ENCODE measurements around the gene CYP4V2.

The CYP4V2 gene

DNA sequence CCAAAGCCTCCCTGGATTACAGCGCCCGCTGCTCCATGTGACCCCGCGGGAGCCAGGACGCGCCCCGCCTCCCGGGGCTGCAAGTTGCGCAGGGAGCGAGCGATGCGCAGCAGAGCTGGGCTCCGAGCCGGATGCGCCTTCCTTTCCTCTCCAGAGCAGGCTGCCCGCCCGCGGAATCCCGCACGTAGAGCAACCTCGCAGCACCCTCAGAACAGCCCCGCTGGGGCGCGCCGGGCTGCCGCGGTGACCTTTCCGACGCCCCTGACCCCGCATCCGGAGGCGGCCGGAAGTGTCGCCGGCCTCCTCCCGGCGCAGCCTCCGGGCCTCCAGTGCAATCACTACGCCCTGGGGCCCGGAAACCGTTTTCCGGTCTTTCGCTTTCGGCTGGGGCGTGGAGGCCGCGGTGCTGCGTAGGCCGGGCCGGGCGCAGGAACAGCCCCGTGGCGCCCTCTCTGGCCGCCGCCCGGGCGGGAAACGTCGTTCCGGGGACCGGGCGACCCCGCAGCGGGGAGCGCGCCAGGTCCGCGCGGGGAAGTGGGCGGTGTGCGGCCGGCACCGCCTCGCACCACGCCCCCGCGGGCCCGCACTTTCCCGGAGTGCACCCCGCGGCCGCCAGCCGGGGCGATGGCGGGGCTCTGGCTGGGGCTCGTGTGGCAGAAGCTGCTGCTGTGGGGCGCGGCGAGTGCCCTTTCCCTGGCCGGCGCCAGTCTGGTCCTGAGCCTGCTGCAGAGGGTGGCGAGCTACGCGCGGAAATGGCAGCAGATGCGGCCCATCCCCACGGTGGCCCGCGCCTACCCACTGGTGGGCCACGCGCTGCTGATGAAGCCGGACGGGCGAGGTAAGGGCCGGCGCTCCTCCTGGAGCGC lies at the start of gene CYP4V2:
Gene CYP4V2, plus strand, starts transcription at position 368 of the 866 bp plus-strand sequence. Its CDS starts 257 bp downstream, at position 625.
- DNase-seq, result peak; percentile 39

DNA sequence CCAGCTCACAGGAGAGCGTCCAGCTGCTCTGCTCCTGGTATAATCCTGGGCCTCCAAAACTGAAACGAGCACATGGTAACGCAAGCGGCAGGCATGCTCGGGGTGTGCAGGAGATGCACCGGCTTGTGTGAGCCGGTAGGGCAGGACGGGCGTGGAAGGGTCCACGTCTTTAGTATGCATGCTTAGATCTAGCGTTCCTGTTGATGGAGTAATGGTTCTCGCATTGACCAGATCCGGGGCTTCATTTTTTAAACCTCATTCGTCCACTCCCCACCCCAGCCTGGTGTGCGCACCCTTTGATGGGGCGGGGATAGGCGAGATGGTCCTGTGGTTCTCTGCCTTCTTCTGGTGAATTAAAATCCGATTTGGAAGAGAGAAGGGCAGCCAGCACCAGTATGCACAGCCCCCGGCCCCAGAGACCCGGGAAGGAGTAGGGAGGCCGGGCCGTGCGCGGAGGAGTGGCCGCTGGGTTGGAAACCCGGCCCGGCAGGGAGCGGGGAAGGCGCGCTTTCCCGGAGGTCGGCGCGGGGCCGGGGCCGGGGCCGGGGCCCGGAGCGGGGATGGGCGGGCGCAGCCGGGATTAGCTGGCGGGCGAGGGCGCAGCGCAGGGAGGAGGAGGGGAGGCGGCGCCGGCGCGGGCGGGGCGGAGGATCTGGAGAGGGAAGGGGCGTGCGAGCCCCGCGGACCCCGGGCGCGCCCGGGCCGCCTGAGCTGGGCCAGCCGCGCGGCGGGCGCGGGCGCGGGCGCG lies 47.0 kb upstream of the CYP4V2 start:
- no peak for DNase-seq

DNA sequence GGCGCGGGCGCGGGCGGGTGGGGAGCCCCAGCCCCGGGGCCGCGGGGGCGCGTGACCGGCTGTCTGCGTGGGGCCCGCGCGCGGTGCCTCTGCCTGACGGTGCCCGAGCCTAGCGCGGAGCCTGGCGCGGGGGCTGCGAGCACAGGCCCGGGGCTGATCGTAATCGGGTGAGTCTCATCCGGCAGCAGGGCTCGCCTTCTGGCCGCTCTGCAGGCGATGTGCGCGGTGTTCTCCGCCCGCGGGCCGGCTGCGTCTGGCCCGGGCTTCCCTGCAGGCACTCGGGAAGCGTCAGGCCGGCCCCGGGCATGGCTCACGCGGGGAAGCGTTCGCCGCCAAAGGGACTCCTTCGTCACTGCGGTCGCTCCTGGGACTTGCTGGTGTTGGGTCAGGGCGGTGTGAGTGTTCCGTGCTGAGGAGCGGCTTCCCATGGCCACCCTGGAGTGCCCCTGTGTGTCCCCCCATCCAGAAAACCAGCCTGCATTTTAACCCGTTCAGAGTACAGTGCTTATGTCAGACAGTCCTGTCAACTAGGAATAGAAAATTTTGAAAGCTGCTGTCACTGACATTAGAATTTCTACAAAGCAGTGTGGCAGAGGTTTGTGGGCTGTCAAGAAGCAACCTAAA lies 46.3 kb upstream of the CYP4V2 start:
- DNase-seq, result no peak

DNA sequence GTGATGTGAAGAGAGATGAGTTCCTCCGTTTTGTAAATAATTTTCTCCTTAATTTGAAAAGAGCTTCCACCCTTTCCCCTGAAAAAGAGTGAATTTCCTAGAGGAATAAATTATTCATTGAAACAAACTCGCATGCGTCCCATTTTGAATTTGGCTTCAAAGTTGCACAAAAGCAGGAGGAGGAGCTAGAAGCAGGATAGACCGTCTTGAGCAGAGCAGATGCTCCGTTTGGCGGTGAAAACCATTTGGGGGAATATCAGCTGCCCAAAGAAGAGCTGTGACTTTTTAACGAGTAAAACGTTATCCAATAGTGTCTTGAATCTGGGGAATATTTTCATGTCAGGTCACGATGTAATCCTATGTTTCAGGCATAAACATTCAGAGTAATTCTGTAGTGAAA lies 44.9 kb upstream of the CYP4V2 start:
- DNase-seq, result no peak

DNA sequence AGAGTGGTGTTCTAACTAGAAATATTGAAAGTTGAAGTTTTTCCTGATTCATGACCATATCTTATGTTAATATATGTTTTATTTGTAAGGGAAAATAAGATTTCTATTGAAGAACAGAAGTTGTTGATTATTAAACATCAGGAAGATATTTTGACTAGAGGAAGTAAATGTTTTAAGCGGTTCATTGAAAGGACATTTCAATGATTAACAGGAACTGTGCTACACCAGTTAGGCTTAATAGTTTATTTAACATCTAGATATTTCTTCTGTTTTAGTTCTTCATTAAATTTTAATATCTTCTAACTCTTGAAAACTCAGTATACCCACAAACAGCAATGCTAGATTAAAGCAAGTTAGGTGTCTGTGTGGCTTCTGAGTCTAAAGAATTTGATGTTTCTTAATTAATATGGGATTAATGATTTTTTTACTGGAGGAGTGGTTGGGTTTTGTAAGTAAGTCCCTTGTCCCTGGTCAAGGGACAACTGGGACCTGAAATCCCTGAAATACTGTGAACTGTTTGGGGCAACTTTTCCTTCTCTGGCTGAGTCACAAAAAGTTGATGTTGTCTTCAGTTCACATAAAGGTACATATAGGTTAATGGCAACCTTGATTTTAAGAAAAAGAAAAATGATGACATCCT lies 42.9 kb upstream of the CYP4V2 start:
- no peak for DNase-seq

DNA sequence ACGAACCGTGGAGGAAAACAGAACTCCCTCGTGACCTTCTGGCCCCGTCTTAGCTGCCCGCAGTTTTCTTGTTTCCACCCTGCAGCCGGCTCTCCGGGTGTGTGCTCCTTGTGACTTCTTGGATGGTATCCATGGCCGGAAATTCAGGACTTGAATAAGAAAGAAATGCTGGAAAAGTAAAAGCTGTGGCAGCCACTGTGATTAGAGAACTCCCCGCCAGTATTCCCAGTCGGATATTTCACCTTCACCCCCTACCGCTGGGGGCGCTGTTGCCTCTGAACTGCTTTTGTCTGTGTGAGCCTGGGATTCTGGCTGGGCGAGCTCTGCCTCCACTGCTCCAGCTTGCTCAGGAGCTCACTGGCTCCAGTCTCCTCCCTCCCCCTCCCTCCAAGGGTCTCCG lies 41.5 kb upstream of the CYP4V2 start:
- peak; percentile 8 for DNase-seq

DNA sequence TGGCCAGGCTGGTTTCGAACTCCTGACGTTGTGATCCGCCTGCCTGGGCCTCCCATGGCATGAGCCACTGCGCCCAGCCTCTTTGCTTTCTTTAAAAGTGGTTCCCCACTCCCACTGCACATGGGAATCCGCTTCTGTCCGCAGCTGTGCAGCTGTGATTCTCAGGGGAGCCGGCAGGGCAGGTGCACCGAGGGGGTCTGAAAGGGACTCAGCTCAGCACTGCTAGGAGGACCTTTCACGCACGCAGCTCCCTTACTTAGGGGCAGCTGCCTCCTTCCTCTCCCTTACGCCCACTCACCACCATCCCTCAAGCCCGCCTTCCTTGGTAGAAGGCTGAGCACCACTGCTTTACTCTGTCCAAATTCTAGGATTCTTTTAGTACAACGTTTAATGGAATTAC lies 40.4 kb upstream of the CYP4V2 start:
- DNase-seq, result no peak

DNA sequence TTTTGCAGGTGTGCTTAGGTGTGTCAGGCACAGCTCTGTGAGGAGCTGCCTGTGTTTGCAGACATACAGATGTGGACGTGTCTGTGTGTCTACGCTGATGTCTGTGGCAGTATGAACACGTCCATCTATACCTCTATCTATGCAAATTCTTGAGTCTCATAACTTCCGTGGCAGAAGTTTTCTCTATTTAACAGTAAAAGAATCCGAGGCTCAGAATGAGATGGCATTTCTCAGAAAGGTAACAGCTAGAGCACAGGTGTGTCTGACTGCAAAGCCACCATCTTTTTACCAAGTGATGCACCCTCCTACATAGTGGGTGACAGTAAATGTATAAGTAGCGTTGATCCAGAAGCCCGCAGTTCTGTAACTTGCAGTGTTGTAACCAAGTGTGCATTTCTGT lies 39.9 kb upstream of the CYP4V2 start:
- no peak for DNase-seq

DNA sequence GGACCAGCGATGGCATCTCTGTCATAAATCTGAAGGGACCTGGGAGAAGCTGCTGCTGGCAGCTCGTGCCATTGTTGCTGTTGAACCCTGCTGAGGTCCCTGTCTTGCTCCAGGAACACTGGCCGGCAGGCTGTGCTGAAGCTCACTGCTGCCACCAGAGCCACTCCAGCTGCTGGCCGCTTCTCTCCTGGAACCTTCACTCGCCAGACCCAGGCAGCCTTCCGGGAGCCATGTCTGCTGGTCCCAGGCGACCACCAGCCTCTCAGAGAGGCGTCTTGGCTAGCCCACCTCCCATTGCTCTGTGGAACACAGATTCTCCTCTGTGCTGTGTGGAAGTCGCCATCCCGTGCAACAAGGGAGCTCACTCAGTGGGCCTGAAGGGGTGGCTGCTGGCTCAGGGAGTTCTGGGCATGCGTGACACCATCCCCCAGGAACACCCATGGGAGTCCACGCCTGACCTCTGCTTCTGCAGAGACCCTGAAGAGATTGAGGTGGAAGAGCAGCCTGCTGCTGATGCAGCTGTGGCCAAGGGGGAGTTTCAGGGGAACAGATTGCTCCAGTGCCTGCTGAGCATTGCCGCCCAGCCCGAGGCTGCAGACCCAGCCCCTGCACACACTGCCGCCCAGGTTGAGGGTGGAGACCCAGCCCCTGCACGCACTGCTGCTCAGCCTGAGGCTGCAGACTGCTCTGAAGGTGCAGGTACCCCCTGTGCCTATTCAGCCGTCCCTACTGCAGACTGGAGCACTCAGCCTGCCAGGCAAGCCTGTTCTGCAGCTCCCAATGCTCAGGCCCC lies 33.1 kb upstream of the CYP4V2 start:
- DNase-seq, result no peak

DNA sequence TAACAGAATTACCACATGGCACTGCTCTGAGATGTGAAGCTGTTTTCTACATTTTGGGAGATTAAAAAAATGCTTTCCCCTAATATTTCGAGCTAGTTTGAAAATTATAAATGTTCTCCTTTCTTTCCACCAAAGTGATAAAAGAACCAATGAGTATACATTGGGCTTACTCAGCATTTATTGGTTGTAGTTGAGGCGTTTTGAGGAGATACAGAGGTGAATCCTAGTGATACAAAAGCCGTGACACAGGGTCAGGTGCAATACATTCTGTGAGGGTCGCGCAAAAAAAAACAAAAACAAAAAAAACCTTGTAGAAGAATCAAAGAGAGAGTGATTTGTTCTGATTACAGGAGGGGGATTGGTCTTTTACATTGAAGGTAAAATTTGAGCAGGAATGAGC lies 32.4 kb upstream of the CYP4V2 start:
- DNase-seq, result no peak

DNA sequence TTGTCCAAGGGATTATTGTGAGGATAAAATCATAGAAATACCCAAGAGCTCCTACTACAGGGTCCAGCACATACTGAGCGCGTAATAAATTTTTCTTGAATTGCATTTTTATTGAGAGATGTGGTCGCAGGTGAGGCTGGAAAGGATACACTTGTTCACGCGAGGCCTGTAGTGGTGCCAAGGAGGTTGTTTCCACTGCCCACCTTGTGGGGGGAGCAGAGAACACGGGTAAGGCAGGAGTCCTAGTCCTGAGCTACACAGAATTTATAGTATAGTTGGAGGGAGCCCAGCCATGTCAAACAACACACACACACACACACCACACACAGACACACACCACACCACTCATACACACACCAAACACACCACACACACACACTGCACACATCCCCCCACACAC lies 31.8 kb upstream of the CYP4V2 start:
- DNase-seq, result no peak

DNA sequence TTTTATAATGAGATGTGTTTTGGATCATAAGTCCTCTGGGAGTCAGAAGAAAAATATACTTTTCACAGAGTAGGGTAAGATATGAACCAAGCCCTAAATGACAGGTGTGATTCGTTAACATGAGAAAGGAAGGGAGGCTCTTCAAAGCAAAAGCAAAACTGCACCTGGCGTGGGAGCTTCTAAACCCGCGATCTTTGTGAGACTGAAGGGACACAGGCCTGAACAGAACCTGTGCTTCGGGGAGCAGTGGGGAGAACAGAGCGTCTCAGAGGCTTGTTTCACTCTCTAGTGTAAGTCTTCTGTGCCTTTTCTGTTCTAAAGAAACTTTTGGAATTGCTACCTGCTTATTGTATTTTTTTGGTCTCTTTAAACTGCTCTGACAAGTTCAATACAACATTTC lies 30.2 kb upstream of the CYP4V2 start:
- no peak for DNase-seq

DNA sequence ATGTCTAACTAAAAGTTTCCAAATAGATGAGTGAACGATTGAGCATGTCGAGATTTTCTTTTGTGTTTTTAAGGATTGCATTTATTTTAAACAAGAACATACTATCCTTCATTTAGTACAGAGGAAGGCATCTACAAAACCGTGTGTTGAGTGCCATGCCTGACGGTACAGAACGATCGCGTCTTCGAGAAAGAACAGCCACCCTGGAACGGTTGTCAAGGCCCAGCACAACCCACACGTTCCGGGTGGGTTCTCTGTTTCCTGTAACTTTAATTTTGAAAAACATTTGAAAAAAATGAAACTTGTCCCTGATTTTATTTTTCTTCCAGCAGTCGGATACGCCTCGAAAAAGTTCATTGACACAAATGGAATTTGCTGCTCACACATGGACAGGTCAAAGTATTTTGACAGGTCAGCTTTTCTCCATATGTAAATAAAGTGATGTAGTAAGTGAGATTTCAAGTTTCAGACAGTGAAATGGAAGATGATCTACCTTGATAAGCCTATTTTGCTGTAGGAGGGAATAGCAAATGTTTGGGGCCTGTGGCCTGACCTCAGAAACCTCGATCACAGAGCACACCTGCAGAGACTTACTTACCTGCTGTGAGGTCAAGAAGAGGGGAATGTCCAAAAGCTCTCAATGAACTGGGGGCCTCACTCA lies 24.4 kb upstream of the CYP4V2 start:
- no peak for DNase-seq

DNA sequence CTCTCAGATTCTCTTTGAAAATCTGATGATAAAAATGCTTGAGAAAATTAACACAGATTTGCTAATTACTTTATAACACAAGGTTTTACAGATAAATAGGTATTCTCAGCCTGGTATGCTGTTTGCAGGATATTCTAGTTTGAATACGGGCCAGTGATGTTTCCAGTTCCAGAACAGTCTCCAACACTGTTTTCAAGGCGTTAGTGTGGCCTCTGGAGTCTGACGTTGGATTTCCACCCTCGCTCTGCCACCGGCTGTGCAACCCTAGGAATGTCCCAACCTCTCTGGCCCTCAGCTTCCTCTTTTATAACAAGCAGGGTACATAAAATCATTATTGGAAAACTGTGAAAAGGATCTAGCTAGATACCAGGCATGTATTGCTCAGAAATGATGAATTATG lies 23.8 kb upstream of the CYP4V2 start:
- DNase-seq, result no peak

DNA sequence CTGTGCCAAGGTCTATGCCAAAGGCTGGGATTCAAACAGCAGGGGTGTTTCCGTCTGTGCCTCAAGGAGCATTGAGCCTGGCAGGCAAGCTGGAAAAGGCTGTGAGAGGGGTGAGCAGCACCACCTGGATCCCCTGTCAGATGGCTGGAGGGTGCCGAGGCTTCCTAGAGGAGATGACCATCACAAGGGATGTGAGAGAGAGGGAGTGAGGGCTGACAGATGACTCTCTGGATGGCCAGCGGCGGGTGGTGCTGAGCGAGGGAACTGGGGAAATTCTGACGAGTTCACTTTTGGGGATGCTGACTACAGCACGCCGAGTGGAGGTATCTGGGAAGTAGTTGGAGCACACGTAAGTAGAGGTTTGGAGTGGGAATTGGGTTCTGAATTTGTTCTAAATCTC lies 22.6 kb upstream of the CYP4V2 start:
- DNase-seq, result no peak

DNA sequence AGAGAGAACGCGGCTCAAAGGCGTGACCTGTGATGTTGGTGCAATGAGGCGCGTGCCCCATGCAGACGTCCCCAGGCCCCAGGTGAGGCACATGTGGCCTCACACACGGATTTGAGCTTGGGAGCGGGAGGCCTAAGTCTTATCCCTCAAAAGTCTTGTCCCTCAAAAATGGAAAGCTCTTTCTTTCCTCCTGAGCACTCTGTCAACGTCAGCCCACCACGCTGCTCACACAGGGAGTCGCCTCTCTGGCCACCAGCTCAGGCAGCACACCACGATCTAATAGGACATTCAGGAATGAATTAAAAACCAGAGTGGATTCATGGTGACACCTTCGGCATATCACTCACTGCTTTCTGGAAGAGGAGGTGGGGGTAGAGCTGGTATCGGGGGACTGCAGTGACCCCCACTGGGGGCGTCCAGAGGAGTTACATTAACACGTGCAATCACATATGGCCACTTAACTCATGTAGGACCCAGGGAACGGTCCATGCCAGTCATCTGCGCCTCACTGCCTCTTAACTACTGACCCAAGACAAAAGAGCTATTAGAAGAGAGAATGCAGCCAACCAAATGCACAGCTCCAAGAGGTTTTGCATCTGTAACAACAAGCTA lies 21.9 kb upstream of the CYP4V2 start:
- DNase-seq, result no peak

DNA sequence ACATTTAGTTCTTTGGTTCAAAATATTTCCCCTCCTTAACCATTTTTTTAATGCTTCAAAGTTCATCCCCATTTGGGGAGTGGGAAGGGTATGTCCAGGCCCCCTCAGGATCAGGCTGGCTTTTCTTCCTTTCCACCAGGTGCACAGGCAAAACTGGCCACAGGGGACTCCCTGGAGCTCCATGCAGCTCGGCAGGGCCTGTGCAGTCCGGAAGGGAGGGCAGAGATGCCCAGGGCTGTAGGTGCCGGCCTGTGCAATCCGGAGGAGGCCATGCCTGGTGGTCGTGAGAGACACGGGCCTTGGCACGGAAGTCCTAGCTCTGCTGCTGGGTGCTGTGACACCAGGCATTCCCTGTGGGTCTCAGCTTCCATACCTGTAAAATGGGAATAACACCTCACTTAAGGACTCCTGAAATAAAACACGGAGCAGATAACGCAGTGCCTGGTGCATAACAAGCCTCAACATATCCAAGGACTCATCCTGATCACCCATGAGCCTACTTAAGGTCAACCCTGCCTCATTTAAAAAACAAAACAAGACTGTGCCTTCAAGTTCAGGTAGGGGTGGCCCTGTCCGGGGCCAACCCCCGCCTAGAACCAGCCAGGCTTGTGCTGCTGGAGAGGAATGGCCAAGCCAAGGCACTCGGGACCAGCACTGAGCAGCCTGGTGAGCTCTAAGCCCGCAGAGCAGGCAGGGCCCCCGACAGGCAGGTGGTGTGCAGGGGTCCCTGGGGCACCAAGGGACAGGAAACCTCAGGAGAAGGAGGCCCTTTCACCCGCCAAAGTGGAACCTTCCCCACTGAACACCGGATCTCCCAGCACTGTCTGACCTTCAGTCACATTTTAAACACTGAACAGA lies 21.2 kb upstream of the CYP4V2 start:
- DNase-seq, result no peak

DNA sequence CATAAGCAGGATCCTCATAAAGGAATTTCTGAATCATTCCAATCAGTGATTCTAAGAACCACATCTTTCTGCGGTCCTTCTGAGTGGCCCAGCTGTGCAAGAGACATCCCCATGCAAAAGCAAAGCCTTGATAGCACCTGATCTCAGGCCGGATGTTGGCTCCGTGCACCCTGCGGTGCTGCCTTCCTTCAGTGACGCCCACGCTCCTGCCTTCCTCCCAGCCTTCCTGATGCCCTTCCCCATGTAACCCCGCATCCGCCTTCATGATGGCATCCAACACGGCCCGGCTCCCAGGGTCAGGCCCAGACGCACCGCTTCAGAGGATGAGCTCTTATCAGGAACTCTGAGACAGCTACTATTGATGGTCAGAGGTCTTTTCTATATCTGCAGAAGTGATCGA lies 20.4 kb upstream of the CYP4V2 start:
- DNase-seq, result no peak

DNA sequence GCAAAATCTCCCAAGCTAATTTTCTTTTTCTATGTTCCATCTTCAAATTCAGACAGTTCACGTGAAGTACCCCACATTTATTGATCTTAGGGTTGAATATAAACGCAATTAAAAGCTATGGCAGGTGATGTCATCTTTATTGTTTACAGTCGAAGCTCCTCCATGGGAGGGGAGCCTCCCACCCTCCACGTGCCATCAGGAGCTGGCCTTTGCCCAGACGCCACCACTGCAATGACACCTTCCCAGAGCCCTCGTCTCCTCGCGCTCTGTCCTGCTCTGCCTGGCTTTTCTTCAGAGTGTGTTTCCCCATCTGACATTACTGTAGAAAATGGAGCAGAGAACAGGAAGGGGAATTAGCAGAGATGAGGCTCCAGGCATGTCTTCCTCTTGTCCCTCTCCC lies 18.8 kb upstream of the CYP4V2 start:
- DNase-seq, result no peak

DNA sequence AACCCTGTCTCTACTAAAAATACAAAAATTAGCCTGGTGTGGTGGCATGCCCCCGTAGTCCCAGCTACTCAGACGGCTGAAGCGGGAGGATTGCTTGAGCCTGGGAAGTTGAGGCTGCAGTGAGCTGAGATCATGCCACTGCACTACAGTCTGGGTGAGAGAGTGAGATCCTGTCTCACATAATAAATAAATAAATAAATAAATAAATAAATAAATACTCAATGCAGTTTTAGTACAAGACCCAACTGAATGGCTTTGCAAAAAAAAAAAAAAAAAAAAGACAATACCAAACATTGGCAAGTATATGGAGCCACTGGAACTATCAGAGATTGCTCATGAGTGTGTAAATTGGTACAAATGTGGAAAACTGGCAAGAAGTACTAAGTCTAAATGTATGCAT lies 3.3 kb upstream of the CYP4V2 start:
- DNase-seq, result no peak

DNA sequence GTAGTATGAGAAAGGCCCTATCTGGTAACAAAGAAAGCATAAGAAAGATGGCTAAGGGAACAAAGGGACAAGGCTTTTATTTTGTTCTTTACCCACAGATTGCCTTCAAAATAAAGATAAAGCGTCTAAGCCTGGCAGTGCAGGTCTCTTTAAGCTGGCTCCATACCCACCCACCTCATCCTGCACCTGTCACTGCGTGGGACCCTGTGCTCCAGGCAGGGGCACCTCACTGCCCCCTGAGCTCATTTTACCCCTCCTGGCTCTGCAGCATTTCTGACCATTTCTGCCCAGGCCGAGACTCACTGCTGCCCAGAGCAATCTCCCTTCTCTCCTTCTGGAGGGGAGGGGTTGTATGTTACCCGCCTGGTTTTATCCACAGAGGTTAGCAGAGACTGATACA lies 1.7 kb upstream of the CYP4V2 start:
- no peak for DNase-seq

Data from NCI-H2171 (cell line).